ENCODE results near the gene ERVFRD-1.

ERVFRD-1 gene

GRCh38 chr6:11110921-11111768 lies at the start of gene ERVFRD-1:
Gene ERVFRD-1, minus strand, starts transcription at chr6:11111725. Its CDS starts 6,415 bp downstream, at chr6:11105310.
- no peaks in the 10 kb centered on the region for H3K27me3 ChIP-seq (ENCODE audit: control insufficient read depth in 1 of 2, insufficient read depth in 2 of 2, low read length in 2 of 2)
- H3K4me1 ChIP-seq (ENCODE audit: insufficient read depth, low read length), result no peaks in the 10 kb centered on the region
- H3K27ac ChIP-seq (ENCODE audit: low read depth, low read length), result no peak within 1 kb of the TSS
- H3K9me3 ChIP-seq (ENCODE audit: low read length), result no peaks in the 10 kb centered on the region
- H3K9ac ChIP-seq (ENCODE audit: low read length), result no peak within 1 kb of the TSS
- H3K36me3 ChIP-seq (ENCODE audit: insufficient read depth, low read length), result no peaks in the 10 kb centered on the region
- no peak within 1 kb of the TSS for H3K4me3 ChIP-seq (ENCODE audit: low read depth in 1 of 2, low read length in 2 of 2)

DNA sequence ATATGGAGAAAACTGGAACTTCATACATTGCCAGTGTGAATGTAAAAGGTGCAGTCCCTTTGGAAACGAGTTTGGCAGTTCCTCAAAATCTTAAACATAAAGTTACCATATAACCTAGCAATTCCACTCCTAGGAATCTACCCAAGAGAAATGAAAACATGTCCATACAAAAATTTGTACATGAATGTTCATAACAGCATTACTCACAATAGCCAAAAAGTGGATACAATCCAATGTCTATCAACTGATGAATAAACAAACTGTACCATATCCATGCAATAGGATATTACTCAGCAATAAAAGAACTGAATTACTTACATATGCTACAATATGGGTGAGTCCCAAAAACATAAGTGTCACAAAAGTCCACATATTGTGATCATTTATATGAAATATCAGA lies 48.7 kb upstream of the ERVFRD-1 start:
- H3K4me3 ChIP-seq (ENCODE audit: low read depth in 1 of 2, low read length in 2 of 2), result no peak overlapping the region
- H3K9ac ChIP-seq (ENCODE audit: low read length), result no peak overlapping the region
- no peaks in the 10 kb centered on the region for H3K36me3 ChIP-seq (ENCODE audit: insufficient read depth, low read length)
- no peak overlapping the region for H3K27ac ChIP-seq (ENCODE audit: low read depth, low read length)
- H3K27me3 ChIP-seq (ENCODE audit: control insufficient read depth in 1 of 2, insufficient read depth in 2 of 2, low read length in 2 of 2), result no peaks in the 10 kb centered on the region
- H3K4me1 ChIP-seq (ENCODE audit: insufficient read depth, low read length), result no peaks in the 10 kb centered on the region
- no peaks in the 10 kb centered on the region for H3K9me3 ChIP-seq (ENCODE audit: low read length)

DNA sequence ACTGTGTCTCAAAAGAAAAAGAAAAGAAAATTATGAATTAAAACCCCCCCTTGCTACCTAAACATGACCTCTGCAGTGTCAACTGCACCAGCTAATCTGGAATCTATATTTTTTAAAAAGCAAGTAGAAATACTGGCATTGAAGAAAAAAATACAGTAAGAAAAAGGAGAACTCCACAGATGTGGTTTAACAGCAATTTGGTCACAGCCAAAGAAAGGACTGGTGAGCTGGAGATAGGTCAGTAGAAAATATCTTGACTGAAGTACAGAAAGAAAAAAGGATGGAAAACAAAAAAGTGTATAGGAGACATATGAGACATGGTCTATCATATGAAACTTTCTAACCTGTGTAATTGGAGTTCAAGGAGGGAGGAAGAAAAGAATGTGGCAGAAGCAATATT lies 44.1 kb upstream of the ERVFRD-1 start:
- no peaks in the 10 kb centered on the region for H3K27me3 ChIP-seq (ENCODE audit: control insufficient read depth in 1 of 2, insufficient read depth in 2 of 2, low read length in 2 of 2)
- no peaks in the 10 kb centered on the region for H3K4me1 ChIP-seq (ENCODE audit: insufficient read depth, low read length)
- no peaks in the 10 kb centered on the region for H3K36me3 ChIP-seq (ENCODE audit: insufficient read depth, low read length)
- no peak overlapping the region for H3K4me3 ChIP-seq (ENCODE audit: low read depth in 1 of 2, low read length in 2 of 2)
- no peak overlapping the region for H3K9ac ChIP-seq (ENCODE audit: low read length)
- H3K9me3 ChIP-seq (ENCODE audit: low read length), result no peaks in the 10 kb centered on the region
- no peak overlapping the region for H3K27ac ChIP-seq (ENCODE audit: low read depth, low read length)

- no peak overlapping the region for H3K27ac ChIP-seq (ENCODE audit: low read depth, low read length)
- no peaks in the 10 kb centered on the region for H3K36me3 ChIP-seq (ENCODE audit: insufficient read depth, low read length)
- H3K4me3 ChIP-seq (ENCODE audit: low read depth in 1 of 2, low read length in 2 of 2), result no peak overlapping the region
- no peak overlapping the region for H3K9ac ChIP-seq (ENCODE audit: low read length)
- H3K4me1 ChIP-seq (ENCODE audit: insufficient read depth, low read length), result no peaks in the 10 kb centered on the region
- no peaks in the 10 kb centered on the region for H3K27me3 ChIP-seq (ENCODE audit: control insufficient read depth in 1 of 2, insufficient read depth in 2 of 2, low read length in 2 of 2)
- H3K9me3 ChIP-seq (ENCODE audit: low read length), result no peaks in the 10 kb centered on the region
These were observed 41.9 kb upstream of the ERVFRD-1 start for GRCh38 chr6:11153447-11153846.

GRCh38 chr6:11152581-11152980 lies 41.1 kb upstream of the ERVFRD-1 start:
- Histone ChIP-seq H3K27ac (ENCODE audit: low read depth, low read length) (no peak overlapping the region), H3K4me1 (ENCODE audit: insufficient read depth, low read length) (no peaks in the 10 kb centered on the region), H3K9ac (ENCODE audit: low read length) (no peak overlapping the region), H3K4me3 (ENCODE audit: low read depth in 1 of 2, low read length in 2 of 2) (no peak overlapping the region), H3K9me3 (ENCODE audit: low read length) (no peaks in the 10 kb centered on the region), H3K27me3 (ENCODE audit: control insufficient read depth in 1 of 2, insufficient read depth in 2 of 2, low read length in 2 of 2) (no peaks in the 10 kb centered on the region), H3K36me3 (ENCODE audit: insufficient read depth, low read length) (no peaks in the 10 kb centered on the region)

- H3K4me1 ChIP-seq (ENCODE audit: insufficient read depth, low read length), result no peaks in the 10 kb centered on the region
- no peak overlapping the region for H3K27ac ChIP-seq (ENCODE audit: low read depth, low read length)
- no peaks in the 10 kb centered on the region for H3K27me3 ChIP-seq (ENCODE audit: control insufficient read depth in 1 of 2, insufficient read depth in 2 of 2, low read length in 2 of 2)
- no peak overlapping the region for H3K4me3 ChIP-seq (ENCODE audit: low read depth in 1 of 2, low read length in 2 of 2)
- H3K36me3 ChIP-seq (ENCODE audit: insufficient read depth, low read length), result no peaks in the 10 kb centered on the region
- no peaks in the 10 kb centered on the region for H3K9me3 ChIP-seq (ENCODE audit: low read length)
- no peak overlapping the region for H3K9ac ChIP-seq (ENCODE audit: low read length)
These were observed 40.0 kb upstream of the ERVFRD-1 start for GRCh38 chr6:11151488-11151887.

DNA sequence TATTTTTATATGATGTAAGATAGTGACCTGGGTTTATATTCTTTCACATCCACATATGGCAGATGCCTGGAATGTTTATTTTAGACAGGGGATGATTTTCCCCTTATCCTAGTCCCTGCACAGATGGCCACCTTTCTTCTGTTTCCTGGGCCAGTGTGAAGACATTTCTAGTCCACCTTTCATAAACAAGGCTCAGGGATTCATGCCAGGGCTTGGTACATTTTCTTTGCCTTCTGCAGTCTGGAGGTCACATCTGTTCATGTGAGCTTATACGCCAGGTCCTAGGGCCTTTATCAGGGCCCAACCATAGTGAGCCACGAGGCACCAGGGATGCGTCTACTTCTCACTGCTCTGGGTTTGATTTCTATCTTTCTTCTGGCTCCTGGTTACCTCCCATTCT lies 38.0 kb upstream of the ERVFRD-1 start:
- no peaks in the 10 kb centered on the region for H3K36me3 ChIP-seq (ENCODE audit: insufficient read depth, low read length)
- H3K27ac ChIP-seq (ENCODE audit: low read depth, low read length), result no peak overlapping the region
- no peak overlapping the region for H3K4me3 ChIP-seq (ENCODE audit: low read depth in 1 of 2, low read length in 2 of 2)
- H3K9me3 ChIP-seq (ENCODE audit: low read length), result no peaks in the 10 kb centered on the region
- H3K4me1 ChIP-seq (ENCODE audit: insufficient read depth, low read length), result peaks cover 2% of the 10 kb centered on the region
- no peak overlapping the region for H3K9ac ChIP-seq (ENCODE audit: low read length)
- H3K27me3 ChIP-seq (ENCODE audit: control insufficient read depth in 1 of 2, insufficient read depth in 2 of 2, low read length in 2 of 2), result no peaks in the 10 kb centered on the region

- Histone ChIP-seq H3K9me3 (ENCODE audit: low read length) (no peaks in the 10 kb centered on the region), H3K9ac (ENCODE audit: low read length) (no peak overlapping the region), H3K27ac (ENCODE audit: low read depth, low read length) (no peak overlapping the region), H3K27me3 (ENCODE audit: control insufficient read depth in 1 of 2, insufficient read depth in 2 of 2, low read length in 2 of 2) (no peaks in the 10 kb centered on the region), H3K4me3 (ENCODE audit: low read depth in 1 of 2, low read length in 2 of 2) (no peak overlapping the region), H3K36me3 (ENCODE audit: insufficient read depth, low read length) (no peaks in the 10 kb centered on the region), H3K4me1 (ENCODE audit: insufficient read depth, low read length) (peaks cover 4% of the 10 kb centered on the region)
These were observed 34.7 kb upstream of the ERVFRD-1 start for GRCh38 chr6:11146117-11146826.

DNA sequence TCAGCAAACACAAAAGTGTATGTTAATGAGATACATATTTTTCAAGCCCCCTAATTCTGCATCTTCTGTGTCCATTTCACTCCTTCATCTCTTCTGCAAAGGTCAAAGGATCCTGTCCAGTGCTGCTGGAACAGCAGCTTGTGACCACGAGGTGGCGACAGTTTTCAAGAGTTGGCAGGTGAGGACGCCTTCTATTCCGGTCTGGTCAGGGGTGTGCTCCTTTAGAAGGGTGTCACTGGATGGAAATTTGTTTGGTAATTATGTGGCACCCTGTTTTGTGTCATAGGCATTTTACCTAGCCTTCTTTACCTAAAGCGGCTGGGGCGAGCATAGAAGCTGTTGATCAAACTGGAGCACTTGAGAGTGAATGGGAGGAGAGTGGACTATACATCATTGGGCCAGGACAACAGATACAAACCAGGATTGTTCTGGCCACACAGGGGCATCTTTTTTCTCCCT lies 32.9 kb upstream of the ERVFRD-1 start:
- no peak overlapping the region for H3K4me3 ChIP-seq (ENCODE audit: low read depth in 1 of 2, low read length in 2 of 2)
- H3K9ac ChIP-seq (ENCODE audit: low read length), result no peak overlapping the region
- H3K27me3 ChIP-seq (ENCODE audit: control insufficient read depth in 1 of 2, insufficient read depth in 2 of 2, low read length in 2 of 2), result no peaks in the 10 kb centered on the region
- H3K4me1 ChIP-seq (ENCODE audit: insufficient read depth, low read length), result peaks cover 4% of the 10 kb centered on the region
- no peaks in the 10 kb centered on the region for H3K36me3 ChIP-seq (ENCODE audit: insufficient read depth, low read length)
- H3K27ac ChIP-seq (ENCODE audit: low read depth, low read length), result no peak overlapping the region
- H3K9me3 ChIP-seq (ENCODE audit: low read length), result no peaks in the 10 kb centered on the region

DNA sequence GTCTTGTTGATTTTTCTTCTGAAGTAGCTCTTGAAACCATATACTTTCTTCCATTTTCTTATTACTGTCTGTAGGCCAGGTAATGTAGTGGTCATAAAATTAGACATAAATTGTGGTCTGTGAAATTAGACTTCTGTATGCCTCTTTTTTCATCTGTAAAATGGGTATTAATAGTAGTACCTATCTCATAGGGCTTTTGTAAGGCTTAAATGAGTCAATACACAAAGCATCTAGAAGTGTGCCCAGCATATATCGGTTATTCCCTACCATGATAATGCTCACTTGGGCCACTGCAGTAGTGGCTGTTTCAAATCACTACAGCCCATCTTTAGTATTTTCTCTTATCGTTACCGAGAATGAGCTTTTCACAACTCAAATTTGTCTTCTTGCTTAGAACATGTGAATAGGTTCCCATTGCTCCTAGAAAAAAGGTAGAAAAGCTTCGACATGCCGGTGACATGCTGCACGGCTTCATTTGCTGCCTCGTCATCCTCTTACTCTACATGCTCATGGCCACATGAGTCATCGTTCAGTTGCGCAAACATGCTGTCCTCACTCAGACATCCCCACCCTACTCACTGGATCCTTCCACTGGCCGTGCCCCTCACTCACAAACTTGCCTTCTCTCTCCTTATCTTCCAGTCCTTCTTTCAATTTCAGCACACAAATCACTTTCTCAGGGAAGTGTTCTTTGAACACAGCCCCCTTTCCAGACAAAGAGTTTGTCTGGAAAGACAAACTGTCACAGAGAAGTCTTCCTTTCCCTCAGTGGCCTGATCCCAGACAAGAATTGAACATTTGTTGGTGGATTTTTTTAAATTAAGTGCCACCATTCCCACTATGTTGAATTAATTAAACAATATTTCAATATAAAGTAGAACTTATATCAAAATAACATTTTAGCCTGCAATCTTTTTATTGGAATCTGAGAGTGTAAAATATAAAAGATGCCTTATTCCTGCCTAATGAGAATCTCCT lies 32.2 kb upstream of the ERVFRD-1 start:
- H3K36me3 ChIP-seq (ENCODE audit: insufficient read depth, low read length), result no peaks in the 10 kb centered on the region
- H3K27me3 ChIP-seq (ENCODE audit: control insufficient read depth in 1 of 2, insufficient read depth in 2 of 2, low read length in 2 of 2), result no peaks in the 10 kb centered on the region
- H3K9me3 ChIP-seq (ENCODE audit: low read length), result no peaks in the 10 kb centered on the region
- H3K27ac ChIP-seq (ENCODE audit: low read depth, low read length), result no peak overlapping the region
- H3K9ac ChIP-seq (ENCODE audit: low read length), result no peak overlapping the region
- no peak overlapping the region for H3K4me3 ChIP-seq (ENCODE audit: low read depth in 1 of 2, low read length in 2 of 2)
- peaks cover 4% of the 10 kb centered on the region for H3K4me1 ChIP-seq (ENCODE audit: insufficient read depth, low read length)
